Activated CD8-positive, alpha-beta T cell treated with anti-CD3 and anti-CD28 coated beads, Interleukin-2, amount 10 ng/mL, durations not matched to agents 7 days and 5 days (primary cell): ENCODE measurements around the gene TAF3. TPM values are rescaled to one million over a fixed set of nuclear protein-coding genes. Genes with fewer than 3 reads are reported as not detected.

Experiments used
- ATAC-seq: fragments of 150-1000 bp; cut with Tn5 transposase; one replicate; pipeline ENCODE4 v1.10.0; 2021; ENCODE audit warnings: moderate library complexity
- CTCF ChIA-PET: fragments of 350-600 bp; sonication (Branson Sonifier 250); formaldehyde crosslinking; loops from one replicate; lab custom pipeline; 2021; ENCODE audit warnings: antibody characterized with exemption; lab: Charles Lee
- POLR2A ChIA-PET: fragments of 350-600 bp; sonication (Branson Sonifier 250); formaldehyde crosslinking; loops from one replicate; lab custom pipeline; 2021; ENCODE audit warnings: antibody characterized with exemption; lab: Charles Lee
- DNase-seq: peaks from one replicate; pipeline ENCODE4 v3.0.0-alpha.2; 2020
- H3K27ac Mint-ChIP-seq: one replicate; pipeline ENCODE4 v1.8.0; 2021; ENCODE audit warnings: mild to moderate bottlenecking, mixed read lengths
- H3K27me3 Mint-ChIP-seq: one replicate; pipeline ENCODE4 v1.8.0; 2021; ENCODE audit warnings: low read depth, mixed read lengths
- H3K36me3 Mint-ChIP-seq: one replicate; pipeline ENCODE4 v1.8.0; 2021; ENCODE audit warnings: low read depth, mixed read lengths
- H3K4me1 Mint-ChIP-seq: one replicate; pipeline ENCODE4 v1.8.0; 2021; ENCODE audit warnings: low read depth, mixed read lengths
- H3K4me3 Mint-ChIP-seq: one replicate; pipeline ENCODE4 v1.8.0; 2021; ENCODE audit warnings: mild to moderate bottlenecking, mixed read lengths
- H3K9me3 Mint-ChIP-seq: one replicate; pipeline ENCODE4 v1.8.0; 2022; ENCODE audit warnings: mixed read lengths; ENCODE audit not compliant: insufficient read depth
- total RNA-seq, 2 experiments: library from RNA; stranded (reverse); gene quantifications; one replicate each; pipeline ENCODE4 v1.2.3, GENCODE V29; 2021

The TAF3 gene
- total RNA-seq, 2 experiments from 2014 or later: 13.7 to 14.6 TPM

DNA sequence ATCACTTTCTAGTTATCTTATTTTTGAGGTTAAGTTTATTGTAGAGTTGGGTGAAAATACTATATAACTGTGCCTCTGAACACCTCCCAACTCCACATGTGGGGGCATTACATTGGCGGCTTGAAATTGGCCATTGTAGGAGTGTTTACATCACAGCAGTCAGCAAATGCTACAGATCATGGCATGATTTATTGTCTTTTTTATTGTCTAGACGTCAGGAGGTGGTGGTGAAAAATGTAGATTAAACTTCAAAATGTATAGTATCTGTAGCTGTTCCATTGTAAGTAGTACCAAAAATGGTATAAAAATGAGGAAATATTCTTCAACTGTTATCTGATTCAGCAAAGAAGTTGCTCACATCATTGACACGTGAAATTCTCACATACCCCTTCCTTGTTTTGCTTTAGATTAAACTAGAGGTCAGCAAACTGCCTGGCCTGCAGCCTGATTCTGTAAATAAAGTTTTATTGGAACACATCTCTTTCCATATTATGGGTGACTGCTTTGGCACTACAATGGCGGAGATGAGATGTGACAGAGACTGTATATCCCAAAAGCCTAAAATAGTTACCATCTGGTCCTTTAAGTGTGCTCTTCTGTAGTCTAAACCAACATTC is 35.0 kb downstream of the TAF3 start:
- H3K4me3 Mint-ChIP-seq: no peak overlapping the region
- no peak overlapping the region for H3K27ac Mint-ChIP-seq
- ATAC-seq: no peak
- POLR2A ChIA-PET: no interaction called here
- CTCF ChIA-PET: no interaction called here
- peaks cover 3% of the 10 kb centered on the region for H3K36me3 Mint-ChIP-seq
- no peak for DNase-seq
- no peaks in the 10 kb centered on the region for H3K4me1 Mint-ChIP-seq
- no peaks in the 10 kb centered on the region for H3K27me3 Mint-ChIP-seq
- no peaks in the 10 kb centered on the region for H3K9me3 Mint-ChIP-seq

- no peaks in the 10 kb centered on the region for H3K27me3 Mint-ChIP-seq
- POLR2A ChIA-PET: no interaction called here
- H3K4me1 Mint-ChIP-seq: no peaks in the 10 kb centered on the region
Measured at GRCh38 chr10:7853890-7854289, 35.6 kb downstream of the TAF3 start.

GRCh38 chr10:7855205-7855604 is 36.9 kb downstream of the TAF3 start:
- Mint-ChIP-seq H3K27me3 (no peaks in the 10 kb centered on the region), H3K4me1 (no peaks in the 10 kb centered on the region), H3K27ac (no peak overlapping the region), H3K4me3 (no peak overlapping the region), H3K9me3 (no peaks in the 10 kb centered on the region), H3K36me3 (peaks cover 12% of the 10 kb centered on the region)
- ATAC-seq (no peak), DNase-seq (no peak)
- CTCF ChIA-PET: interaction anchor here (0.5 kb wide), 1 partner anchor 1235 kb away, joined by 3 read pairs; no protein-coding TSS in a partner anchor
- POLR2A ChIA-PET: no interaction called here

More at GRCh38 chr10:7853890-7854289, 35.6 kb downstream of the TAF3 start:
- ATAC-seq: no peak
- H3K27ac Mint-ChIP-seq: no peak overlapping the region
- H3K4me3 Mint-ChIP-seq: no peak overlapping the region
- H3K36me3 Mint-ChIP-seq: peaks cover 5% of the 10 kb centered on the region
- CTCF ChIA-PET: no interaction called here
- no peak for DNase-seq
- no peaks in the 10 kb centered on the region for H3K9me3 Mint-ChIP-seq

DNA sequence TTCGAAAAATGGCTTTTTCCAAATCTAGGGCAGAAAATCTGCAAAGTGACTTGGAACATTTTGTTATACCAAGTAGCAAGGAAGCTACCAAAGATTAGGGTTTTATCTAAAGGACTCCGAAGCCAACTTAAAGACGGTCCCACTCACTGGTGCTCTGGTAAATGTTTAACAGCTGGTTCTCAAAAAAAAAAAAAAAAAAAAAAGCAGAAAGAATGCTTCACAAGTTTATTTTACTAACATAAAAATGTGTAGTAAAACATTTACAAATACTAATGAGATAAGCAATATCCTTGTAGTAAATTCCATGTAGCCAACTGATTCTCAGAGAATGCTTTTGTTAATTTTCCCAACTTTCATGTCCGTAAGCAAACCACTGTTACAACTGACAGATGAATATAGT is 38.4 kb downstream of the TAF3 start:
- Mint-ChIP-seq H3K4me3 (no peak overlapping the region), H3K4me1 (no peaks in the 10 kb centered on the region), H3K27me3 (no peaks in the 10 kb centered on the region), H3K27ac (no peak overlapping the region), H3K36me3 (peaks cover 19% of the 10 kb centered on the region), H3K9me3 (peaks cover 3% of the 10 kb centered on the region)
- POLR2A ChIA-PET: no interaction called here
- DNase-seq (no peak), ATAC-seq (no peak)
- CTCF ChIA-PET: no interaction called here

- H3K36me3 Mint-ChIP-seq: peaks cover 24% of the 10 kb centered on the region
- no peaks in the 10 kb centered on the region for H3K4me1 Mint-ChIP-seq
- no peak overlapping the region for H3K27ac Mint-ChIP-seq
- H3K9me3 Mint-ChIP-seq: peaks cover 9% of the 10 kb centered on the region
- H3K4me3 Mint-ChIP-seq: no peak overlapping the region
- DNase-seq (no peak), ATAC-seq (no peak)
- ChIA-PET POLR2A (no interaction called here), CTCF (no interaction called here)
- no peaks in the 10 kb centered on the region for H3K27me3 Mint-ChIP-seq
Measured at GRCh38 chr10:7857262-7857661, 39.0 kb downstream of the TAF3 start.

DNA sequence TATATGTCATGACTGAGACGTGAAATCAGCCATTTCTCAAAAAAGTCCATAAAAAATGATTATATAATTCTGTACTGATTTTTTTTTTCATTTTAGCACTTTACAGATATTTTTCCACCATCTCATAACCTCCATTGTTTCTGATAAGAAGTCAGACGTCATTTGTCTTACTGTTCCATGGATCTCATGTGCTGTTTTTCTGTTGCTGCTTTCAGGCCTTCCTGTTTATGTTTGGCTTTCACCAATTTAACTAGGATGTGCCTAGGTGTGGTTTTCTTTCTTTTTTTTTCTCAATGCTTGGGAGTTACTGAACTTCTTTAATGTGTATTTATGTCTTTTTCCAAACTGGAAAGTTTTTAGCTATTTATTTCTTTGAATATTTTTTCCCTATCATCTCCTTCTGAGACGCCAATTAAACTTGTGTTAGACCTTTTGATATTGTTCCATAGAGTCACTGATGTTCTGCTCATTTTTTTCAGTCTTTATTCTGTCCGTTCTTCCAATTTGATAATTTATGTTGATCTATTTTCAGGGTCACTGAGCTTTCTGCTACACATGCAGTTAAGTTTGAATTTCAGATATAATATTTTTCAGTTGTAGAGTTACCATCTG is 43.3 kb downstream of the TAF3 start:
- ATAC-seq: no peak
- H3K4me3 Mint-ChIP-seq: no peak overlapping the region
- H3K9me3 Mint-ChIP-seq: peaks cover 19% of the 10 kb centered on the region
- peaks cover 38% of the 10 kb centered on the region for H3K36me3 Mint-ChIP-seq
- no peaks in the 10 kb centered on the region for H3K4me1 Mint-ChIP-seq
- H3K27me3 Mint-ChIP-seq: no peaks in the 10 kb centered on the region
- POLR2A ChIA-PET: no interaction called here
- CTCF ChIA-PET: no interaction called here
- no peak overlapping the region for H3K27ac Mint-ChIP-seq
- no peak for DNase-seq

GRCh38 chr10:7862121-7862514 is 43.8 kb downstream of the TAF3 start:
- DNase-seq (no peak), ATAC-seq (no peak)
- Mint-ChIP-seq H3K9me3 (peaks cover 19% of the 10 kb centered on the region), H3K4me3 (no peak overlapping the region), H3K4me1 (no peaks in the 10 kb centered on the region), H3K36me3 (peaks cover 38% of the 10 kb centered on the region), H3K27ac (no peak overlapping the region), H3K27me3 (no peaks in the 10 kb centered on the region)
- POLR2A ChIA-PET: no interaction called here
- CTCF ChIA-PET: no interaction called here

- Mint-ChIP-seq H3K36me3 (peaks cover 27% of the 10 kb centered on the region), H3K4me1 (no peaks in the 10 kb centered on the region), H3K9me3 (peaks cover 19% of the 10 kb centered on the region), H3K4me3 (no peak overlapping the region), H3K27me3 (no peaks in the 10 kb centered on the region), H3K27ac (no peak overlapping the region)
- DNase-seq (no peak), ATAC-seq (no peak)
- CTCF ChIA-PET: no interaction called here
- POLR2A ChIA-PET: interaction anchor here (0.7 to 1.0 kb wide), 2 partner anchors 127 to 1191 kb away, joined by 3 read pairs; no protein-coding TSS in a partner anchor
Measured at GRCh38 chr10:7866176-7866575, 47.9 kb downstream of the TAF3 start.

GRCh38 chr10:7872041-7872442 is 53.7 kb downstream of the TAF3 start:
- Mint-ChIP-seq H3K9me3 (no peaks in the 10 kb centered on the region), H3K27me3 (no peaks in the 10 kb centered on the region), H3K4me1 (peaks cover 1% of the 10 kb centered on the region), H3K4me3 (peak overlapping the region; percentile 71), H3K27ac (no peak overlapping the region), H3K36me3 (no peaks in the 10 kb centered on the region)
- ATAC-seq: no peak
- POLR2A ChIA-PET: no interaction called here
- no peak for DNase-seq
- CTCF ChIA-PET: no interaction called here

GRCh38 chr10:7874864-7875263 is 56.6 kb downstream of the TAF3 start:
- ChIA-PET CTCF (interaction anchor here (1.1 to 1.5 kb wide), 4 partner anchors 174 to 1429 kb away, joined by 3 read pairs; no protein-coding TSS in a partner anchor), POLR2A (no interaction called here)

DNA sequence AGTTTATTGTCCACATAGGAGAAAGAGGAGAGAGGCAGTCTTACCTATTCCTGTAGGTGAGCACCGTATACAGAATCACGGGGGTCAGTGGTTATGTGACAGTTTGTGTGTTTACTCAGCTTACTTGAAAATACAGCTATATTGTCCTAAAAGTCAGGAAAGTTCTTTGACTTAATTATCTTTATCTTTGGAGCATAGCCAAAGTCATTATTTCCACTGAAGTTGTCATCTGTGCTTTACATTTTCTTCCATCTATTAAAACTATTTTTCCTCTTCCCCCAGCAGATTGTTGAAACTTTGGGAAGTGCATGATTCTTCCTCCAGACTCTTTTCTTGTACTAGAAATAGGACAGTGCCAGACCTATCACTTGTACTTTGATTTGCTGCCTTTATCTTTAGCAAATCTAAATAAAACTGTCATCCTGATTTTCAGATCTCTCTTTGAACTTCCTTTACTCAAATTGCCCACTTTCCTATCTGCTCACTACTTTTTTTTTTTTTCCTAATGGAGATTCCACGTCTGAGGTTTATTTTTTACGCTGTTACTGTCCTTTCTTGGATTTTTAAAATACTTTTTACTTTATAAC is 58.3 kb downstream of the TAF3 start:
- H3K36me3 Mint-ChIP-seq: no peaks in the 10 kb centered on the region
- ATAC-seq (no peak), DNase-seq (no peak)
- ChIA-PET CTCF (no interaction called here), POLR2A (no interaction called here)
- H3K27me3 Mint-ChIP-seq: no peaks in the 10 kb centered on the region
- peaks cover 1% of the 10 kb centered on the region for H3K4me1 Mint-ChIP-seq
- no peak overlapping the region for H3K4me3 Mint-ChIP-seq
- H3K27ac Mint-ChIP-seq: no peak overlapping the region
- H3K9me3 Mint-ChIP-seq: no peaks in the 10 kb centered on the region

More at GRCh38 chr10:7874864-7875263, 56.6 kb downstream of the TAF3 start:
- H3K36me3 Mint-ChIP-seq: no peaks in the 10 kb centered on the region
- H3K4me3 Mint-ChIP-seq: no peak overlapping the region
- H3K27ac Mint-ChIP-seq: no peak overlapping the region
- no peaks in the 10 kb centered on the region for H3K9me3 Mint-ChIP-seq
- H3K27me3 Mint-ChIP-seq: no peaks in the 10 kb centered on the region
- DNase-seq (no peak), ATAC-seq (no peak)
- H3K4me1 Mint-ChIP-seq: peaks cover 1% of the 10 kb centered on the region

- H3K27me3 Mint-ChIP-seq: no peaks in the 10 kb centered on the region
- H3K9me3 Mint-ChIP-seq: no peaks in the 10 kb centered on the region
- no peaks in the 10 kb centered on the region for H3K36me3 Mint-ChIP-seq
- H3K4me3 Mint-ChIP-seq: no peak overlapping the region
- H3K27ac Mint-ChIP-seq: no peak overlapping the region
- no peaks in the 10 kb centered on the region for H3K4me1 Mint-ChIP-seq
- ChIA-PET POLR2A (no interaction called here), CTCF (no interaction called here)
- no peak for DNase-seq
- ATAC-seq: no peak
Measured at GRCh38 chr10:7881119-7881518, 62.8 kb downstream of the TAF3 start.
